Suprapubic skin (tissue), 4 donors: ENCODE measurements around the gene MCF2L2. TPM values are rescaled to one million over a fixed set of nuclear protein-coding genes. Genes with fewer than 3 reads are reported as not detected.

Source experiments
- DNase-seq, 2 donors: peaks; one replicate each; pipeline ENCODE4 v3.0.0-alpha.2; 2019; ENCODE audit warnings: low spot score in 2 of 2
- H3K27ac ChIP-seq: fragments of 200-600 bp; sonication (generic); one replicate; pipeline ENCODE4 v1.5.1; 2019
- H3K27me3 ChIP-seq: fragments of 200-600 bp; sonication (generic); one replicate; pipeline ENCODE4 v1.5.1; 2019
- H3K36me3 ChIP-seq: fragments of 200-600 bp; sonication (generic); one replicate; pipeline ENCODE4 v1.5.1; 2019
- H3K4me1 ChIP-seq: fragments of 200-600 bp; sonication (generic); one replicate; pipeline ENCODE4 v1.5.1; 2019
- H3K4me3 ChIP-seq: fragments of 200-600 bp; sonication (generic); one replicate; pipeline ENCODE4 v1.5.1; 2019; ENCODE audit warnings: mild to moderate bottlenecking
- H3K9me3 ChIP-seq: fragments of 200-600 bp; sonication (generic); one replicate; pipeline ENCODE4 v1.5.1; 2019
- EP300 ChIP-seq: sonication (generic); formaldehyde crosslinking; IDR thresholded peaks from one replicate; pipeline ENCODE4 v1.6.1; 2017; ENCODE audit warnings: antibody characterized with exemption
- POLR2A ChIP-seq, 2 donors: fragments of 450-650 bp; IDR thresholded peaks; one replicate each; pipeline ENCODE4 v1.6.1; 2017; ENCODE audit warnings: antibody characterized with exemption in 2 of 2, mild to moderate bottlenecking in 2 of 2, moderate library complexity in 2 of 2
- POLR2AphosphoS5 ChIP-seq, 3 donors: sonication (generic); formaldehyde crosslinking; IDR thresholded peaks; one replicate each; pipeline ENCODE4 v1.6.1; 2017; ENCODE audit warnings: antibody characterized with exemption in 3 of 3
- WGBS: methylation state at CpG from one replicate; pipeline ENCODE4 v1.1.5; 2018; 5-methylcytosine and 5-hydroxymethylcytosine counted together
- total RNA-seq, 4 donors: library from RNA; depleted of rRNA; stranded (reverse); fragments of >200 nt; gene quantifications; one replicate each; pipeline ENCODE4 v1.1.0, GENCODE V29; 2016
- TF ChIP-seq, protein P1 (sequence below), 2 donors: fragments of 200-600 bp in 1 of 2; fragments of 450-650 bp in 1 of 2; sonication (generic) in 1 of 2; IDR thresholded peaks; one replicate each; pipeline ENCODE4 v1.5.1; 2016 to 2019; ENCODE audit warnings: antibody characterized with exemption in 2 of 2, mild to moderate bottlenecking in 1 of 2, moderate library complexity in 1 of 2

MCF2L2 gene
- total RNA-seq, 4 donors from 2014 or later = 0.36 to 2.2 (median 0.64) TPM

DNA sequence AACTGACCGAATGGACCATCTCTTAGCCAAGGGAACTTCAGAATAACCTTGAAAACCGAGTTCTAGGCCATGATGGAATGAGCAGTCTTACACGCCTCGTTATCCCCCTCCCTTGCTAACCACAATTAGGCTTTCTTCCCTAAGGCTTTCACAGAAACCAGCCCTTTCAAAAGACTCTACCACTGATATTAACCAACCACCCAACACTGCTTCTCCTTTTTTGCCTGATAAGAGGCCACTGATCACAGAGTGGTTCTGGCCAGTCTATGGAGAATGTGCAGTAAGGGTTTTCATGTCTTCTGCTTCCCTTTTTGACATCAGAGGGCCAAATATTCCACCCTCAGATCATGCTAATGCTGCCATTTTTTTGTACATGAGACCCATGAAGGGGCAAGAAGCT, 59.3 kb downstream of the MCF2L2 start:
- Histone ChIP-seq H3K4me3 (no peak overlapping the region), H3K9me3 (no peaks in the 10 kb centered on the region), H3K36me3 (no peaks in the 10 kb centered on the region), H3K27ac (no peak overlapping the region), H3K4me1 (peaks cover 9% of the 10 kb centered on the region), H3K27me3 (no peaks in the 10 kb centered on the region)
- TF ChIP-seq EP300 (no peak), POLR2A (IDR thresholded peaks at IDR 0.05) (no peak), POLR2AphosphoS5 (IDR thresholded peaks at IDR 0.05) (no peak)
- TF ChIP-seq, protein P1, sequence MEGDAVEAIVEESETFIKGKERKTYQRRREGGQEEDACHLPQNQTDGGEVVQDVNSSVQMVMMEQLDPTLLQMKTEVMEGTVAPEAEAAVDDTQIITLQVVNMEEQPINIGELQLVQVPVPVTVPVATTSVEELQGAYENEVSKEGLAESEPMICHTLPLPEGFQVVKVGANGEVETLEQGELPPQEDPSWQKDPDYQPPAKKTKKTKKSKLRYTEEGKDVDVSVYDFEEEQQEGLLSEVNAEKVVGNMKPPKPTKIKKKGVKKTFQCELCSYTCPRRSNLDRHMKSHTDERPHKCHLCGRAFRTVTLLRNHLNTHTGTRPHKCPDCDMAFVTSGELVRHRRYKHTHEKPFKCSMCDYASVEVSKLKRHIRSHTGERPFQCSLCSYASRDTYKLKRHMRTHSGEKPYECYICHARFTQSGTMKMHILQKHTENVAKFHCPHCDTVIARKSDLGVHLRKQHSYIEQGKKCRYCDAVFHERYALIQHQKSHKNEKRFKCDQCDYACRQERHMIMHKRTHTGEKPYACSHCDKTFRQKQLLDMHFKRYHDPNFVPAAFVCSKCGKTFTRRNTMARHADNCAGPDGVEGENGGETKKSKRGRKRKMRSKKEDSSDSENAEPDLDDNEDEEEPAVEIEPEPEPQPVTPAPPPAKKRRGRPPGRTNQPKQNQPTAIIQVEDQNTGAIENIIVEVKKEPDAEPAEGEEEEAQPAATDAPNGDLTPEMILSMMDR (IDR thresholded peaks at IDR 0.05) = no peak
- WGBS = 75% methylated on average over 4 of the region's 4 CpGs
- DNase-seq = no peak

DNA sequence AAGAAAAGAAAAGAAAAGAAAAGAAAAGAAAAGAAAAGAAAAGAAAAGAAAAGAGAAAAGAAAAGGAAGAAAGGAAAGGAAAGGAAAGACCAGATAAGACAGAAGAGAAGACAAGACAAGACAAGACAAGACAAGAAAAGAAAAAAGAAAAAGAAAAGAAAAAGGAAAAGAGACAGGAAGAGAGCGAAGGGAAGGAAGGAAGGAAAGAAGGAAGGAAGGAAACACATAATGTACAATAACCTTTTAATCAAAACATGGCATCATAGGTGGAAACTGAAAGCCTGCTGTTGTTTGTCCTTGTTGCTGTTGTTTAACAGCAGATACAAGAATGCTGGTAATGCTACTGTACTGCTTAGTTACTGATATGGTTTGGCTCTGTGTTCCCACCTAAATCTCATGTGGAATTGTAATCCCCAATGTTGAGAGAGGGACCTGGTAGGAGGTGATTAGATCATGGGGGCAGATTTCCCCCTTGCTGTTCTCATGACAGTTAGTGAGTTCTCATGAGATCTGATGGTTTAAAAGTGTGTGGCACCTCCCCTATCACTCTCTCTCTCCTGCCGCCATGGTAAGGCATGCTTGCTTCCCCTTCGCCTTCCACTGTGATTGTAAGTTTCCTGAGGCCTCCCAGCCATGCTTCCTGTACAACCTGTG, 67.3 kb downstream of the MCF2L2 start:
- H3K36me3 ChIP-seq = no peaks in the 10 kb centered on the region
- H3K4me1 ChIP-seq = no peaks in the 10 kb centered on the region
- H3K27me3 ChIP-seq = no peaks in the 10 kb centered on the region
- no peaks in the 10 kb centered on the region for H3K9me3 ChIP-seq
- WGBS = 89% methylated on average over 3 of the region's 3 CpGs
- no peak overlapping the region for H3K27ac ChIP-seq
- no peak overlapping the region for H3K4me3 ChIP-seq
- DNase-seq = no peak
- TF ChIP-seq POLR2A (IDR thresholded peaks at IDR 0.05) = no peak
- TF ChIP-seq, protein P1 (IDR thresholded peaks at IDR 0.05) = no peak
- no peak for TF ChIP-seq EP300
- no peak for TF ChIP-seq POLR2AphosphoS5 (IDR thresholded peaks at IDR 0.05)

DNA sequence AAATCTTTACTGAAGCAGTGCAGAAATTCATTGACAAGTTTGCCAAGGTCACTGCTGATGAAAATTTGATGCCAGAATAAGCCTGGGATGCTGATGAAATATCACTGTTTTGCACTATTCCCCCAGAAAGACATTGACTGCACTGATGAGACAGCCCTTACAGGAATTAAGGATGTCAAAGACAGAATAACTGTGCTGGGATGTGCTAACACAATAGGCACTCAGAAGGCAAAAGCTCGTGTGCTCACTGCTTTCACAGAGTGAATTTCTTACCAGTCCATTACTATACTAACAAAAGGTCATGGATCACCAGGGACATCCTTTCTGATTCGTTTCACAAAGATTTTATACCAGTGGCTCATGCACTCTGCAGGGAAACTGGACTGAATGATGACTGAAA, 69.4 kb downstream of the MCF2L2 start:
- H3K9me3 ChIP-seq = no peaks in the 10 kb centered on the region
- H3K4me1 ChIP-seq = no peaks in the 10 kb centered on the region
- 70% methylated on average over 2 of the region's 2 CpGs for WGBS
- no peak overlapping the region for H3K4me3 ChIP-seq
- no peaks in the 10 kb centered on the region for H3K36me3 ChIP-seq
- no peak for DNase-seq
- H3K27me3 ChIP-seq = no peaks in the 10 kb centered on the region
- TF ChIP-seq POLR2A (IDR thresholded peaks at IDR 0.05) = no peak
- no peak for TF ChIP-seq POLR2AphosphoS5 (IDR thresholded peaks at IDR 0.05)
- TF ChIP-seq, protein P1 (IDR thresholded peaks at IDR 0.05) = no peak
- no peak overlapping the region for H3K27ac ChIP-seq

GRCh38 chr3:183357564-183358079, 70.8 kb downstream of the MCF2L2 start:
- TF ChIP-seq, protein P1 (IDR thresholded peaks at IDR 0.05) = no peak
- TF ChIP-seq POLR2A (IDR thresholded peaks at IDR 0.05) (no peak), POLR2AphosphoS5 (IDR thresholded peaks at IDR 0.05) (no peak), EP300 (no peak)
- 78% methylated on average over 8 of the region's 8 CpGs for WGBS
- no peaks in the 10 kb centered on the region for H3K36me3 ChIP-seq
- H3K27ac ChIP-seq = no peak overlapping the region
- no peak overlapping the region for H3K4me3 ChIP-seq
- H3K4me1 ChIP-seq = no peaks in the 10 kb centered on the region
- no peaks in the 10 kb centered on the region for H3K9me3 ChIP-seq
- no peaks in the 10 kb centered on the region for H3K27me3 ChIP-seq
- no peak for DNase-seq

- no peak overlapping the region for H3K27ac ChIP-seq
- no peak for DNase-seq
- no peaks in the 10 kb centered on the region for H3K27me3 ChIP-seq
- TF ChIP-seq, protein P1 (IDR thresholded peaks at IDR 0.05) = no peak
- TF ChIP-seq POLR2A (IDR thresholded peaks at IDR 0.05) (no peak), POLR2AphosphoS5 (IDR thresholded peaks at IDR 0.05) (no peak), EP300 (no peak)
- no peaks in the 10 kb centered on the region for H3K4me1 ChIP-seq
- no peaks in the 10 kb centered on the region for H3K9me3 ChIP-seq
- H3K36me3 ChIP-seq = no peaks in the 10 kb centered on the region
- H3K4me3 ChIP-seq = no peak overlapping the region
Observed at GRCh38 chr3:183356920-183357319, 71.5 kb downstream of the MCF2L2 start.
